HG03196 (cell line): ENCODE measurements around the gene OR51B5.
"Not testable (repeated sequence)": the region's sequence is repeated elsewhere in the genome, so short reads cannot be mapped to it uniquely, and the experiment has no call there.

Source experiments
- ATAC-seq: cut with Tn5 transposase; IDR thresholded peaks from one replicate; pipeline ENCODE4 v1.9.1; 2021; ENCODE audit not compliant: unreplicated experiment

OR51B5 gene

GRCh38 chr11:5343474-5344335 lies at the start of gene OR51B5:
Gene OR51B5 (minus strand): TSS chr11:5343524. CDS start chr11:5343524, 0 bp downstream.
- ATAC-seq = no peak

GRCh38 chr11:5390210-5390609 lies 46.9 kb upstream of the OR51B5 start:
- ATAC-seq = no peak

- ATAC-seq = no peak
Measured at GRCh38 chr11:5384335-5384734, 41.0 kb upstream of the OR51B5 start.

GRCh38 chr11:5383576-5383975 lies 40.3 kb upstream of the OR51B5 start, which contains the start of gene OR51M1:
Gene OR51M1 (plus strand): TSS chr11:5383812. CDS start chr11:5389399, 5,587 bp downstream.
- no peak for ATAC-seq

GRCh38 chr11:5380740-5381342 lies 37.5 kb upstream of the OR51B5 start:
- peak; percentile 93 for ATAC-seq

GRCh38 chr11:5369789-5370188 lies 26.5 kb upstream of the OR51B5 start:
- peak; percentile 63 for ATAC-seq

- peak; percentile 62 for ATAC-seq
Measured at GRCh38 chr11:5368502-5369043, 25.2 kb upstream of the OR51B5 start.

- ATAC-seq = no peak
Measured at GRCh38 chr11:5367448-5368074, 24.2 kb upstream of the OR51B5 start.

GRCh38 chr11:5366856-5367255 lies 23.5 kb upstream of the OR51B5 start:
- ATAC-seq = no peak

GRCh38 chr11:5366365-5366764 lies 23.0 kb upstream of the OR51B5 start:
- not testable (repeated sequence) for ATAC-seq

GRCh38 chr11:5364214-5364613 lies 20.9 kb upstream of the OR51B5 start:
- no peak for ATAC-seq

GRCh38 chr11:5363679-5364078 lies 20.4 kb upstream of the OR51B5 start:
- no peak for ATAC-seq

GRCh38 chr11:5362017-5362625 lies 18.8 kb upstream of the OR51B5 start:
- no peak for ATAC-seq

- ATAC-seq = not testable (repeated sequence)
Measured at GRCh38 chr11:5356031-5356430, 12.7 kb upstream of the OR51B5 start.

GRCh38 chr11:5351208-5351607 lies 7.9 kb upstream of the OR51B5 start, which contains the start of gene OR51B6:
Gene OR51B6 (plus strand): TSS chr11:5351508. CDS start chr11:5351508, 0 bp downstream.
- no peak for ATAC-seq

- no peak for ATAC-seq
Measured at GRCh38 chr11:5349550-5349949, 6.2 kb upstream of the OR51B5 start.

- no peak for ATAC-seq
Measured at GRCh38 chr11:5348551-5349194, 5.3 kb upstream of the OR51B5 start.

- ATAC-seq = no peak
Measured at GRCh38 chr11:5345831-5346230, 2.5 kb upstream of the OR51B5 start.

GRCh38 chr11:5339771-5340322 lies 3.5 kb downstream of the OR51B5 start:
- ATAC-seq = peak; percentile 79

GRCh38 chr11:5337253-5337652 lies 6.1 kb downstream of the OR51B5 start:
- not testable (repeated sequence) for ATAC-seq
